Neutrophil (primary cell): ENCODE results near the gene CR1.

Experiments used
- H3K27ac ChIP-seq: fragments of 200-600 bp; sonication (generic); 2 replicates; pipeline ENCODE4 v1.5.1; 2016; ENCODE audit warnings: mild to moderate bottlenecking, moderate library complexity
- H3K27me3 ChIP-seq: fragments of 200-600 bp; sonication (generic); 2 replicates; pipeline ENCODE4 v1.6.0; 2016; ENCODE audit warnings: mild to moderate bottlenecking
- H3K36me3 ChIP-seq: fragments of 200-600 bp; sonication (generic); 2 replicates; pipeline ENCODE4 v1.5.1; 2017
- H3K4me1 ChIP-seq, 2 experiments: fragments of 200-600 bp in 1 of 2; sonication (generic) in 1 of 2; 1 replicate in 1 of 2; 2 replicates in 1 of 2; pipeline versions ENCODE4 v1.5.1 to v1.6.1; 2013 to 2016; ENCODE audit warnings: low read depth in 1 of 2, low read length in 1 of 2, mild to moderate bottlenecking in 1 of 2, moderate library complexity in 1 of 2; ENCODE audit not compliant: control insufficient read depth in 1 of 2, insufficient read depth in 1 of 2
- H3K4me3 ChIP-seq, 2 experiments: fragments of 200-600 bp in 1 of 2; sonication (generic) in 1 of 2; 1 replicate in 1 of 2; 2 replicates in 1 of 2; pipeline ENCODE4 v1.5.1; 2013 to 2016; ENCODE audit warnings: low read depth in 1 of 2, low read length in 1 of 2, mild to moderate bottlenecking in 1 of 2, moderate library complexity in 1 of 2
- H3K9me3 ChIP-seq: fragments of 200-600 bp; sonication (generic); 2 replicates; pipeline ENCODE4 v1.5.1; 2016
- TF ChIP-seq, protein P1 (sequence below): fragments of 200-600 bp; sonication (generic); IDR thresholded peaks from 2 replicates; pipeline ENCODE4 v1.5.1; 2016; ENCODE audit warnings: antibody characterized with exemption

CR1 gene

DNA sequence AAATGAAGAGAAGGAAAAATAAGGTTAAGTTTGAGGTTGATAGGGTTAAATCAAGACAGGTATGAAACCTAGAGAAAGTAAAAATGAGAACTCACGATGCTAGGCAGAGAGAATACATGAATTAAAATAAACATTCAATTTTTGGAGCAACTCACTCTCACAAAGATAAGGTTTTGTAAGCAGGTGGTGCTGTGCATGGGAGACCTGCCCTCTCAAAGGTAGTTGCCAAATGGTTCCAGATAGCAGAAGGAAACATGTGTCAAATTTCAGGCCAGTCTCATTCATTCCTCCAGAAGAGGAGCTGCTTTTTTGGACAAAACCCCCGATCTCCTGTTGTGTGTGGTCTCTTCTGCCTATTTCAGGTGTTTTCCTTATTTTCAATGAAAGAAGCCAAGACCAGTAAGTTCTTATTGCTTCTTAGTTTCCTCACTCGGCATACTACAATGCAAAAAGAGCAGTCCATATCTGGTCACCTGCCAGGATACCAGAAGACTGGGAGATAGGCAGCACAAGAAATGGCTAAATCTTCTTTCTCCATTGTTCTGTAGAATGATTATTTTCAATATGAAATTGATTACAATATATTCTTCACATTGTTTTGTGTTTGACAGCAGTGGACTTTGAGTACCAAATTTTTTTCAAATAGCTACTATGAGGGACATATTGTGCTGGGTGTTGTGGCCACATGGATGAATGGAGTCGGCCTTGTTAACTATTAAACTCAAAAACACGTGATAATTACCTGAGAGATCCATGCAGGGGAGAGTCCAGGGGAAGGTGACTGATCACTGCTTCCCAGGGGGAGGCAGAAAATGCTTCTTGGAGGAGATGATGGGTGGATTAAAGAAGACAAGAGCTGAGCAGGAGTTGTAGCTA, 152.6 kb downstream of the CR1 start:
- TF ChIP-seq, protein P1, sequence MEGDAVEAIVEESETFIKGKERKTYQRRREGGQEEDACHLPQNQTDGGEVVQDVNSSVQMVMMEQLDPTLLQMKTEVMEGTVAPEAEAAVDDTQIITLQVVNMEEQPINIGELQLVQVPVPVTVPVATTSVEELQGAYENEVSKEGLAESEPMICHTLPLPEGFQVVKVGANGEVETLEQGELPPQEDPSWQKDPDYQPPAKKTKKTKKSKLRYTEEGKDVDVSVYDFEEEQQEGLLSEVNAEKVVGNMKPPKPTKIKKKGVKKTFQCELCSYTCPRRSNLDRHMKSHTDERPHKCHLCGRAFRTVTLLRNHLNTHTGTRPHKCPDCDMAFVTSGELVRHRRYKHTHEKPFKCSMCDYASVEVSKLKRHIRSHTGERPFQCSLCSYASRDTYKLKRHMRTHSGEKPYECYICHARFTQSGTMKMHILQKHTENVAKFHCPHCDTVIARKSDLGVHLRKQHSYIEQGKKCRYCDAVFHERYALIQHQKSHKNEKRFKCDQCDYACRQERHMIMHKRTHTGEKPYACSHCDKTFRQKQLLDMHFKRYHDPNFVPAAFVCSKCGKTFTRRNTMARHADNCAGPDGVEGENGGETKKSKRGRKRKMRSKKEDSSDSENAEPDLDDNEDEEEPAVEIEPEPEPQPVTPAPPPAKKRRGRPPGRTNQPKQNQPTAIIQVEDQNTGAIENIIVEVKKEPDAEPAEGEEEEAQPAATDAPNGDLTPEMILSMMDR: no peak
- H3K4me1 ChIP-seq: peaks cover 10% of the 10 kb centered on the region in 2 experiments
- no peak overlapping the region for H3K27ac ChIP-seq
- H3K36me3 ChIP-seq: peaks cover 1% of the 10 kb centered on the region
- no peaks in the 10 kb centered on the region for H3K9me3 ChIP-seq
- no peak overlapping the region for H3K4me3 ChIP-seq
- H3K27me3 ChIP-seq: peaks cover 36% of the 10 kb centered on the region

DNA sequence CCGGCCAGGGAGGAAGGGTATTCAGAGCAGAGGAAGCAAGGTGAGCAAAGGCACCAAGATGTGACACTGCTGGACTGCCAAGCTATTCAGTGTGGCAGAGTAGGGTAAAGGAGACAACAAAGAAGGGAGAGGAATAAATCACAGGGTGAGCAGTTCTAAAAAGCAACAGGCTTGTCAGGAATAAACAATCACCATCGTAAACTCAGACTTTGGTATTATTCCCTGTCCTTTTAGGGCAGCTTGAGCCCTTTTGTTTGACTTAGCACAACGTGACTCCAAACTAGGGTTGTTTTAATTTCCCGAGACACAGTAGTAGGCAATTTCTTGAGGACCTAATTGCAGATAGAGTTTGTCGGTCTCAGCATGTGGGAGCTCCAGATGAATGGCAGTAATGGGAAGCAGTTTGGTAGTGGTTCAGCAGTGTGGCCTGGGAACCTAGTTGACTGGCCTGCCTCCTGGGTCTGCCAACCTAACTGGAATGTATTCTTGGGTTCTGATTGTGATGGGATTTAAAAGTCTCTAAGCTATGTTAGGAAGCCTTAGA, 153.3 kb downstream of the CR1 start:
- Histone ChIP-seq H3K9me3 (no peaks in the 10 kb centered on the region), H3K27me3 (peaks cover 33% of the 10 kb centered on the region), H3K27ac (no peak overlapping the region), H3K4me1 (peaks cover 10% of the 10 kb centered on the region in 2 experiments), H3K36me3 (no peaks in the 10 kb centered on the region), H3K4me3 (no peak overlapping the region)
- TF ChIP-seq, protein P1: no peak

DNA sequence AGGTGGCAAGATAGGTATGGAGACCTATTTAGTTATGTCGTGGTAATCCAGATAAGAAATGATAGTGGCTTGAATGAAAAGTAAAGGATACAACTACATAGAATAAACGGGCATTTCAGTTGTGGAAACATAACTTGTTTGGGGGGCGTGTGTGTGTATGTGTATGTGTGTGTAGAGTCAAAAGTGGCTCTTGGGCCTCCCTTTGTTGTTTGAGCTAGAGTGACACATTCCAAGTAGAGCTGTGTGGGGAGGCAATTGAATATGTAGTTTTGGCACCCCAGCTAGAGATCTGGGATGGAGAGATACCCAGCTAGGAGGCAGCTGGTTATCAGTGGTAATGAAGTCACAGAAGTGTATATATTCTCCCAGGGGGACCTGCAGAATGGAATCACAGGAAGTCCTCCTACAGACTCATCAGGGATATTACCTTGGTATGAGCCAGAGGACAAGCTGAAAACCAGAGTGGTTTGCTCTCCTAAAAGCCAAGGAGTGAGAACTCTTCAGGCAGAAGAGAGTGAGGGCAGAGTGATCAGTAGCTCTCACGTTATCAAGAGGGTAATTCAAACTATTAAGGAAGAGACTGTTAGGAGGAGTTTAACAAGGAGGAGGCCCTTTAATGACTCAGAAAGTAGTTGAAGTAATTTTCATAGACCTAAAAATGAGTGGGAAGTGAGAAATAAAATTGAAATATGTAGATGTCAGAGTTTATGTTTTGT, 154.1 kb downstream of the CR1 start:
- TF ChIP-seq, protein P1: no peak
- Histone ChIP-seq H3K27me3 (peaks cover 26% of the 10 kb centered on the region), H3K9me3 (no peaks in the 10 kb centered on the region), H3K27ac (no peak overlapping the region), H3K36me3 (no peaks in the 10 kb centered on the region), H3K4me3 (no peak overlapping the region), H3K4me1 (peaks cover 3% of the 10 kb centered on the region in 2 experiments)

DNA sequence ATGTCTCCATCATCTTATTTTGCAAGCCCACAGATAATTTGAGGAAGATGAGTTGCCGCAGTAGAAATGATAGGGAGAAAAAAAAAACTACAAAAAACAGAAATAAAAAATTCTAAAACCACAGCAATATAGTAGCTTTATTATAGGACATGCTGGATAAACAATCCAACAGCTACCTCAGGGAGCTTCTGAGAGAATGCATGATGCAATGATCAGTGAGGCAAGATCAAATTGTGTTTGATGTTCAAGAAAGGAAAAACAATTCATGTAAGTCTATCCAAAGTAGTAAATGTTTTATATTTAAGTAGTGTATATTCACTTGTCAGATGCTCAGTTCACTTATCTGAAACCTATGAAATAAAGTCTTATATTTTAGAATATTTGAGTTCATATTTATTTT, 155.6 kb downstream of the CR1 start:
- Histone ChIP-seq H3K4me3 (no peak overlapping the region), H3K9me3 (no peaks in the 10 kb centered on the region), H3K27me3 (peaks cover 16% of the 10 kb centered on the region), H3K4me1 (no peaks in the 10 kb centered on the region), H3K36me3 (no peaks in the 10 kb centered on the region), H3K27ac (no peak overlapping the region)
- TF ChIP-seq, protein P1: no peak

DNA sequence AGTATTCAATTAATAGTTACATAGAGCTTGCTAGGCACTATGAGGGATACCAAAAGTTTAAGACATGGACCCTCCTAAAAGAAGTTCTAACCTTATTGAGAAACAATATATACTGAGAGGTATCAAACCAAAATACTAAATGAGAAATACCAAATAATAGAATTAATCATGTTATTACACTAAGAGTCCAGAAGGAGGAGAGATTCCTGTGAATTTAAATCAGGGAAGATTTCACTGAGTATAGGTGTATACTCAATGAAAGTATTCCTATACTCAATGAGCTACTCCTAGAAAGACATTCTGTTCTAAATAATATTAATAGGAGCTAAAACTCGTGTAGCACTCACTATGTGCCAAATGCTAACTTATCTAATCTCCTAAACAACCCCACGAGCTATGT, 158.4 kb downstream of the CR1 start:
- Histone ChIP-seq H3K27ac (no peak overlapping the region), H3K36me3 (no peaks in the 10 kb centered on the region), H3K9me3 (no peaks in the 10 kb centered on the region), H3K4me1 (no peaks in the 10 kb centered on the region), H3K27me3 (peaks cover 15% of the 10 kb centered on the region), H3K4me3 (no peak overlapping the region)
- TF ChIP-seq, protein P1: no peak
